Neural crest cell (in vitro differentiated cells): ENCODE results near the gene PDGFB. TPM values are rescaled to one million over a fixed set of nuclear protein-coding genes. Genes with fewer than 3 reads are reported as not detected.

ENCODE experiments used
- DNase-seq: peaks from one replicate; pipeline ENCODE4 v3.0.0; 2021; ENCODE audit warnings: low read depth, mixed read lengths, low spot score
- H3K27ac Mint-ChIP-seq: one replicate; pipeline ENCODE4 v1.8.0; 2021; ENCODE audit warnings: mild to moderate bottlenecking, mixed read lengths; ENCODE audit not compliant: unreplicated experiment
- H3K27me3 Mint-ChIP-seq: 2 replicates; pipeline ENCODE4 v1.8.0; 2021; ENCODE audit warnings: low read depth, mild to moderate bottlenecking, mixed read lengths
- H3K36me3 Mint-ChIP-seq: 2 replicates; pipeline ENCODE4 v1.8.0; 2021; ENCODE audit warnings: low read depth, mild to moderate bottlenecking, mixed read lengths
- H3K4me1 Mint-ChIP-seq: 2 replicates; pipeline ENCODE4 v1.8.0; 2021; ENCODE audit warnings: mixed read lengths
- H3K4me3 Mint-ChIP-seq: one replicate; pipeline ENCODE4 v1.8.0; 2021; ENCODE audit warnings: mild to moderate bottlenecking, mixed read lengths
- H3K9me3 Mint-ChIP-seq: 2 replicates; pipeline ENCODE4 v1.8.0; 2021; ENCODE audit warnings: mixed read lengths
- long read RNA-seq: library from polyadenylated mRNA; unstranded; transcript quantifications from one replicate; pipeline ENCODE4 v2.0.0, GENCODE V29; 2020
- total RNA-seq: library from RNA; stranded (reverse); gene quantifications from 2 replicates; pipeline ENCODE4 v1.2.1, GENCODE V29; 2021
- TF ChIP-seq, protein P1 (sequence below): fragments of 200-600 bp; sonication (generic); conservative IDR thresholded peaks from 2 replicates; pipeline ENCODE4 v1.5.0; 2021; ENCODE audit warnings: antibody characterized with exemption, mild to moderate bottlenecking

PDGFB gene
- 0.16 and 0.80 TPM in 2 replicates for total RNA-seq
- long read RNA-seq = 0 reads

- TF ChIP-seq, protein P1, sequence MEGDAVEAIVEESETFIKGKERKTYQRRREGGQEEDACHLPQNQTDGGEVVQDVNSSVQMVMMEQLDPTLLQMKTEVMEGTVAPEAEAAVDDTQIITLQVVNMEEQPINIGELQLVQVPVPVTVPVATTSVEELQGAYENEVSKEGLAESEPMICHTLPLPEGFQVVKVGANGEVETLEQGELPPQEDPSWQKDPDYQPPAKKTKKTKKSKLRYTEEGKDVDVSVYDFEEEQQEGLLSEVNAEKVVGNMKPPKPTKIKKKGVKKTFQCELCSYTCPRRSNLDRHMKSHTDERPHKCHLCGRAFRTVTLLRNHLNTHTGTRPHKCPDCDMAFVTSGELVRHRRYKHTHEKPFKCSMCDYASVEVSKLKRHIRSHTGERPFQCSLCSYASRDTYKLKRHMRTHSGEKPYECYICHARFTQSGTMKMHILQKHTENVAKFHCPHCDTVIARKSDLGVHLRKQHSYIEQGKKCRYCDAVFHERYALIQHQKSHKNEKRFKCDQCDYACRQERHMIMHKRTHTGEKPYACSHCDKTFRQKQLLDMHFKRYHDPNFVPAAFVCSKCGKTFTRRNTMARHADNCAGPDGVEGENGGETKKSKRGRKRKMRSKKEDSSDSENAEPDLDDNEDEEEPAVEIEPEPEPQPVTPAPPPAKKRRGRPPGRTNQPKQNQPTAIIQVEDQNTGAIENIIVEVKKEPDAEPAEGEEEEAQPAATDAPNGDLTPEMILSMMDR = no peak
- Mint-ChIP-seq H3K4me1 (peaks cover 22% of the 10 kb centered on the region), H3K9me3 (no peaks in the 10 kb centered on the region), H3K27ac (no peak within 1 kb of the TSS), H3K4me3 (peak within 1 kb of the TSS; percentile 76), H3K36me3 (no peaks in the 10 kb centered on the region), H3K27me3 (peaks cover 72% of the 10 kb centered on the region)
- DNase-seq = no peak
Observed at GRCh38 chr22:39244496-39245129, at the start of gene PDGFB. TSS of gene PDGFB (minus strand) at chr22:39244982. CDS start at chr22:39243963, 1,019 bp downstream.

DNA sequence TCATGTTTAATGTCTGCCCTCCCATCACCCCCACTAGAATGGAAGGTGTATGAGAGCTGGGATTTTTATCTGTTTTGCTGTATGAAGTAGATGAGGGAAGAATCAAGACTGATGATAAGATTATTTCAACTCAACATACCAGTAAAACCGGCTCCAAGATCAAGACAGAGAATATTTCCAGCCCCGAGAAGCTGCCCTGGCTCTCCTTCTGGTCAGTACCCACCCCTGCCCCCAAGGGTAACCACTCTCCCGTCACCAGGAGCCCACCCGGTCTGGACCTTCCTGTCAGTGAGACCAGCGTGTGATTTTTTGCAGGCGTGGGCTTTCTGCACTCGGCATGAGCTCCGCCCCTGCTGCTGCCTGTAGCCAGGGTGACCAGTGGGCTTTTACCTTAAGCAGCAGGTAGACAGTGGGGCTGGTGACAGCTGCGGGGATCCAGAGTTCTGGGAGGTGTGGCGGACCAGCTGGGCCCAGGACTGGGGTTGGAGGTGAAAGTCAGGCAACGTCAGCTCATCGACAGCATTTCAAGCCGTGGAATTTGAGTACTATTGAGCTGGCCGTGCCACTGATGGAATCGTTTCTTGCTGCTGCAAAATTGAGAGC is 49.1 kb upstream of the PDGFB start:
- H3K4me3 Mint-ChIP-seq = no peak overlapping the region
- H3K9me3 Mint-ChIP-seq = no peaks in the 10 kb centered on the region
- TF ChIP-seq, protein P1 = no peak
- peaks cover 28% of the 10 kb centered on the region for H3K4me1 Mint-ChIP-seq
- H3K36me3 Mint-ChIP-seq = no peaks in the 10 kb centered on the region
- no peak for DNase-seq
- H3K27ac Mint-ChIP-seq = peak overlapping the region; percentile 57
- no peaks in the 10 kb centered on the region for H3K27me3 Mint-ChIP-seq

GRCh38 chr22:39292561-39293074 is 47.8 kb upstream of the PDGFB start:
- H3K4me1 Mint-ChIP-seq = peaks cover 22% of the 10 kb centered on the region
- no peaks in the 10 kb centered on the region for H3K27me3 Mint-ChIP-seq
- peak; percentile 34 for DNase-seq
- H3K36me3 Mint-ChIP-seq = no peaks in the 10 kb centered on the region
- TF ChIP-seq, protein P1 = no peak
- H3K27ac Mint-ChIP-seq = peak overlapping the region; percentile 90
- no peaks in the 10 kb centered on the region for H3K9me3 Mint-ChIP-seq
- H3K4me3 Mint-ChIP-seq = no peak overlapping the region

DNA sequence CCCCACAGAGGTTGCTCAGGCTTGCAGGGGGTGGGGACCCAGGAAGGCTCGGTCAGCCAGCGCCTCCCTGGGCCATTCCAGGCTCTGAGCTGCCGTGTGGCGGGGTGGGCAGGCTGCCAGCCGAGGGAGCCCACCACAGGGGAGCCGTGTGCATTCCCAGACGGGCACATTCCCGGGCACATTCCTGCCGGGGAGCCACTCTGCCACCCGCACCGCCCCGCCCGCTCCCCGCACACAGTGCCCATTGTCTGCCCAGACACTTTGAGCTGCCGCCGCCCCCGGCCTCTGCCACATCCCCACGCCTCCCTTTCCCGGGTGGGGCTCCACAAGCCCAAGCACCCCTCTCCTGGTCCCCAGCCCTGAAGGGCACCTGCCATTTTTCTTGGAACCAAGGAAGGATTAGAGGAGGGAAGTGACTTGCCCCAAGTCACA is 47.3 kb upstream of the PDGFB start:
- Mint-ChIP-seq H3K27me3 (no peaks in the 10 kb centered on the region), H3K36me3 (no peaks in the 10 kb centered on the region), H3K9me3 (no peaks in the 10 kb centered on the region), H3K4me3 (no peak overlapping the region), H3K27ac (no peak overlapping the region), H3K4me1 (peaks cover 24% of the 10 kb centered on the region)
- TF ChIP-seq, protein P1 = no peak
- no peak for DNase-seq

DNA sequence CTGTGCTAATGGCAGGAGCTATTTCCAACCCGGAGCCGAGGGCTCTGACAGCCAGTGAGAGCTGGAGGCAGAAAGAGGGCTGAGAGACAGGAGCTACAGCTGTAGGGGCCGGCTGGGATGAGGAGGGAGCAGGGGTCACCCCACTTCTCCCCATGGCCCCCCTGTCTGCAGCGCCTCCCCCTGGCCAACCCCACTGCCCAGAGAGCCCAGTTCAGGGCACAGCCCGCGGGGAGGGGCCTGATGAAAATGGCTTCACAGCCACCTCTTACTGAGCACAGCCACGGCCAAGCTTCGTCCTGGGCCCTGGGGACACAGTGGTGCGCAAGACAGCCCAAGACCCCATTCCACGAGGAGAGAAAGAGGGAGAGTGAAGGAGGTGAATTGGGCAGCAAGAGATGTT is 46.7 kb upstream of the PDGFB start:
- Mint-ChIP-seq H3K27ac (no peak overlapping the region), H3K36me3 (no peaks in the 10 kb centered on the region), H3K4me3 (no peak overlapping the region), H3K9me3 (no peaks in the 10 kb centered on the region), H3K27me3 (no peaks in the 10 kb centered on the region), H3K4me1 (peaks cover 27% of the 10 kb centered on the region)
- TF ChIP-seq, protein P1 = peak; percentile 19
- DNase-seq = no peak
